IPS-NIHi11 (cell line): ENCODE measurements around the gene STAMBP.
"Not testable (repeated sequence)": the region's sequence is repeated elsewhere in the genome, so short reads cannot be mapped to it uniquely, and the experiment has no call there.

Experiments used
- DNase-seq: peaks from one replicate; pipeline ENCODE4 v3.0.0; 2012; ENCODE audit warnings: mixed read lengths, low spot score

STAMBP gene

DNA sequence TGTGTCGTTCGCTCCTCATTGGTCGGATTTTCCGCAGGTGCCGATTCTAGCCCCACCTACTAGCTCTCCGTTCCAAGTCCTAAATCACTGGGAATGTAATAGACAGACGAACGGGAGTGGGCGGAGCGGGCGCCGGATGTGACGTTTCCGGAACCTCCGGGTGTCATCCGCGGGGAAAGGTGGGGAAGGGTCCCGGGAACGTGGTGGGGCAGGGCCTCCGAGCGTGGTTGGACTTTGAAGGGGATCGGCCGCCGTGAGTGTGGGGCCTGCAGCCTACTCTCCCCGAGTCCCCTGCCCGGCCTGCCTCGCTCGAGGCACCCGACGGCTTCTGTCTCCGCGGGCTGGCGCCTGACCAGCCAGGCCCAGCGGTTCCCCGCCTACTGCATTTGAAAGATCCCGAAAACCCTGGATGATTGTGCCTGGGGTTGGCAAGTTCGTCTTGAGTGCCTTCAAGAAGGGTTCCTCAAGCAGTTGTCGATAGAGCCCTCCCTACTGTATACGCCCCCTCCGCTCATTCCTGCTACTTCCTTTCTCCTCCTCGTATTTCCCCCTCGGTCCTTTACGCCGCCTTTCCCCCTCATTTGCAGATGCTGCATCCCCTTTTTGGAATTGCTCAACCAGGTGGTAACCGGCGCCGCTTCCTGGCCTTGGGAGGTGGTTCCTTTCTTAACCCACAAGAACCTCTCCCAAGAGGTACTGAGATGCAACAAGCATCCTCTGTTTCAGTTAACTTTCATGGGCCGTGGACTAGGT, at the start of gene STAMBP:
STAMBP (plus strand) TSS at position 144 of the 753 bp plus-strand sequence. CDS start 1,896 bp downstream, outside the sequence.
- DNase-seq: peak; percentile 97

DNA sequence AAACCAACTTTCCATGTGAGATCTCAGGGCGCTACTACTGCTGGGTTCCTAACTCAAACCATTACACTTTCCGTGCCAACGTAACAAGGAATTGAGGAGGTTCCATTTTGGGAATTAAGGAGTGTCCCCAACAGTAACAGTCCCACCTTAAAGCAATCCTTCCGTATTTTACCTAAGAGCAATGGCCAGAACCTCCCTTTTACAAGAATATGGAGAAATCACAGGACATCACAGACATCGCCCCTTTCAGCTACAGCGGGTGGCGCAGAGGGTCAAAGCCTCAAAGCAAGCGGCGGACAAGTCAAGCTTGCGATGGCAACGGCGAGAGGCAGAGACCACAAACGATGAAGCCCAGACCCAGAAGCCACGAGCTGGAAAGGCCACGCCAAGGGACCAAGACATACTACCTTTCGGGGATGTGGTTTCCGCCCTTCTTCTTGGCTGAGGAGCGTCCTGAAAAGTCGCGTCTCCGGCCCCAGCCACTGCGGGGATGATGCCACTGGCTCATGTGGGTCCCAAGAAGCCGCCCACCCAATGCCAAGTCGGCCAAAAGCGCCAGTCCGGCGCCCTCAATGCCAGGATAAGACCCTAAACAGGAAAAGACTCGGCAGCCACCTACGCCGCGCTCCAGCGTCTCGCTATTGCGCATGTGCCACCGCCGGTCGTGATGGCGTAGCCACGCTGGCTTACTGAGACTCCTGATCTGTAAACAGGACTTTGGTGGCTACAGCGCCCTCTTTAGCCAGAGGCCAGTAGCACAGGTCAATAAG, 49.1 kb upstream of the STAMBP start, which contains the start of gene DUSP11:
DUSP11 (minus strand) TSS at position 637 of the 770 bp plus-strand sequence; CDS start at position 508, 129 bp downstream.
- DNase-seq: peak; percentile 96

DNA sequence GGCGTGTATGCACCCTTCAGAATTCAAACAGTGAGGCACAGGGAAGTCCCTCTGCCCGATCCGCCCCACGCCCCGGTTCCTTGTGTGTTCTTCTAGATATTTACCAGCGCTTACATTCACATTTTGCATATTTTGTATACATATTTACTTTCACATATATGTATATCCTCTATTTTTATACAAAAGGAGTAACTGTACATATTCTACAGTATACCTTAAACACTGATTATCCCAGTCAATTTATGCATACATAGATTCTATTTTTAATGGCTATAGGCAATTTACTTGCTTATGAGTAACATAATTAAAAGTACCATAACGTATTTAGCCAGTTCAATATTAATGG, 48.6 kb upstream of the STAMBP start:
- DNase-seq: no peak

DNA sequence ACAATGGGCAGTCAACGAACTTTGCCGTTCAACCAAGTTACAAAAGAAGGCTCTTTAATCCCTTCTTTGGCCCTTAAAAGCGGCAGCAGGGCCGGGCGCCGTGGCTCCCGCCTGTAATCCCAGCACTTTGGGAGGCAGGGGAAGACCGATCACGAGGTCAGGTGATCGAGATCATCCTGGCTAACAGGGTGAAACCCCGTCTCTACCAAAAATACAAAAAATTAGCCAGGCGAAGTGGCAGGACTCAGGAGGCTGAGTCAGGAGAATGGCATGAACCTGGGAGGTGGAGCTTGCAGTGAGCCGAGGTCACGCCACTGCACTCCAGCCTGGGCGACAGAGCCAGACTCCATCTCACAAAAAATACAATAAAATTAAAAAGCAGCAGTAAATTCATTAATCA, 45.4 kb upstream of the STAMBP start:
- not testable (repeated sequence) for DNase-seq

DNA sequence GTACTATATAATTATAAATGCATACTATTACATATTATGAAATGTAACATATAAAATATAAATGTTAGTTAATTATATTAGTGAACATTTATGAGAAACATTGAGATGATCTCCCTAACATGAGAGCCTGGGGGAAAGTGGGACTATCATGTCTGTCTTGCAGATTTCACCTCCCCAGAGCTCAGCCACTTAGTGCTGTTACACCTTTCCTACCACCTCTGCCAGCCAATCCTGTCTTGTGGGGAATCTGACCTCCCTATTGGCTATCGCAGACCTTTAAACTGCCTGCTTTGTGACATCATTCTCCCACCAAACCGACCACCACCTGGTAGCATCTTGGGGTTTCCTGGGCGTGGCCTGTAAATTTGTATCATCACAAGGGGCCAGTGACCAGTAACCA, 44.9 kb upstream of the STAMBP start, which contains the start of gene C2orf78:
C2orf78 (plus strand) TSS at position 301 of the 400 bp plus-strand sequence. CDS start 127 bp downstream, outside the sequence.
- not testable (repeated sequence) for DNase-seq

DNA sequence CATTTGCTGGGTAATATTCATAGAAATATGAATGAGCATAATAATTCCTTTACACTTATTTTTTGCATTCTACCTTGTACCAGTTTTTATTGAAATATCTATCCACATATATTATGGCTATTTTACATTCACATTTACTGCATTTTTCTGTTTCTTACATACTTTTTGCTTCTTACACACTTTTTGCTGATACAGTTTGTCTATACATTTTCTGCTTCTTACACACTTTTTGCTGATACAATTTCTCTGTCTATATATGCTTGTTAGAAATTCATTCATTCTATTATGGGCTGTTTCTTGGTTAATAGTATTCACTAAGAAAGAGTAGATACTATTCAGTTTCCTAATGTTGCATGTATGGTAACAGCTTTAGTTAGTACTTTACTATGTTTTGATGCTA, 16.9 kb upstream of the STAMBP start:
- DNase-seq: no peak

DNA sequence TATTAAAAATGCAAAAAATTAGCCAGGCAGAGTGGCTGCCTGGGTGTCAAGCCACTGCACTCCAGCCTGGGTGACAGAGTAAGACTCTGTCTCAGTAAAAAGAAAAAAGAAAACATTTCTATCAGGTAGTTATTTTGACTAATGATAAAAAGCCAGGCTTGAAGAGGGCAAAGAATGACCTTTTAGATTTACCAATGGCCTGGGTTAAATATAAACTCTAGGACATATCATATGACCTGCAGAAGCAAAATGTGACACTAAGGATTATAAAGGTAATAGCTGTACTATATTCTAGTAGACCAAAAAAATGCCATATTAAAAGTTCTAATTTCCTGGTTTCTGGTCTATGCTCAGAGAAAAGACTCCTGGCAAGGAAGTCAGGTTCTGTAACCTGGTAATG, 16.1 kb upstream of the STAMBP start:
- DNase-seq: no peak

DNA sequence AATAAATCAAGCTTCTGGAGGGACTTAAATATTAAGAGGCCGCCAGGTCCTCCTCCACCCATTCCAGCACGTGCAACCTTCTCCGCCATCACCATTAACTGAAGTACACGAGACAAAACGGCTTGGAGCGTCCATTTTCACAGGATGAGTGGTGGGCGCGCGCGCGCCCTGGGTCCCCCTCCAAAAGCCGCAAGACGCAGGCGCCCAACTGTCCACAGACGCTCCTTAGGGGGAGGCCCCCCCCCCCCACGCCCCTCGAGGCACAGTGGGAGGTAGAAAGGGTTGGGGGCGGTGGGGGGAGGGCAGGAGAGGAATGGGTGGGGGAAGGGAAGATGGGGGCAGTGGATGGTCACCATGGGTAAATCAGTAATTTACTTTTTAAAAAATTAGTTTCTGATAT, 10.5 kb upstream of the STAMBP start:
- no peak for DNase-seq

DNA sequence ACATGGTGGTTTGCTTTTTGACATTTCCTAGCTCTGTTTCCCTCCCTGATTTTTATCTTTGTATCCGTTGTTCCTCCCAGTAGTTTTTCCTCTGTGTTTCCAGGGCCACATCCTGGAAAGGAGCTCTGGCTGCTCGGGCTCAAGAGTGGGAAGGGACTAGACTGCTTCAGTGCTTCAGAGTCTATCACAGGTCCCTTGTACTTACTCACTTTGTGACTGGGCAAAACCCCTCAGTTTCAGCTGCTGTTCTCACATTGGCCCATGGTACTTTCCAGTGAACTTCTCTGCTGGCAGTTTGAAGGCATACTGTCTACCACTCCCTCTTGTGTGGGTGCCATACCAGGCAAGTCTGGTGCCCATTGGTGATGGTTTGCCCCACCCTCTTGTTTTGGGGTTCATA, 7.5 kb upstream of the STAMBP start:
- no peak for DNase-seq

DNA sequence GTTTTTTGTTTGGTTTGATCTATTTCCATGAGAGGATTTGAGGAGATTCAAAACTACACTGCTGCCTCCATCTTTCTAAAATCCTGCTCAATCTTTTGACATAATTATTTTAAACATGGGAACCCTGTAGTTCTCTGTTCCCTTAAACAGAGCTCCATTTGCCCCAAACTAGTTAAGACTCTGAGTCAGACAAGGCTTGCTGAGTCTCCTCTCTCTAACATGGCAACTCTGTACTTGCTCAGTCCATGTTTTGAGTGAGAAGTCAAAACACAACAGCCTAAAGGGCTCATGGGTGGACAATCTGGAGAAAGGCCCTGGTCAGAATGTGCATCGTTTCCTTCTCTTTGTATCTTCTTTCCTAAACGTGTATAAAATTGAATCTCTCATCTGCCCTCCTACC, 7.1 kb upstream of the STAMBP start:
- DNase-seq: no peak

DNA sequence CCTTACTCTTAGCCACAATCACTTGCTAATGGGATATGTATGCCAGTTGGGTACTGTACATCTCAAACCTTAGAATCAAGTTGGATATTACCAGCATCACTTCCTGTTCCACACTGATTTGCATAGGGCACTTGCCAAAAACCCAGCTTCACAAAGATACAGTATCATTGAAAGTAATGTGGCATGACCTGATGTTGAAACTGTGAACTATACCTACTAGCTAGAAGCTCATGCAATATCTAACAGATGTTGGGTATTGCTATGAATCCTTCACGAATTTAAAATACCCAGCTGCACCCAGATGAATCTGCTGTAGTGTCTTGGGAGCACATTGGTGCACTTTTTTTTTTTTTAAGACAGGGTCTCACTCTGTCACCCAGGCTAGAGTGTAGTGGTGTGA, 6.5 kb upstream of the STAMBP start:
- no peak for DNase-seq

DNA sequence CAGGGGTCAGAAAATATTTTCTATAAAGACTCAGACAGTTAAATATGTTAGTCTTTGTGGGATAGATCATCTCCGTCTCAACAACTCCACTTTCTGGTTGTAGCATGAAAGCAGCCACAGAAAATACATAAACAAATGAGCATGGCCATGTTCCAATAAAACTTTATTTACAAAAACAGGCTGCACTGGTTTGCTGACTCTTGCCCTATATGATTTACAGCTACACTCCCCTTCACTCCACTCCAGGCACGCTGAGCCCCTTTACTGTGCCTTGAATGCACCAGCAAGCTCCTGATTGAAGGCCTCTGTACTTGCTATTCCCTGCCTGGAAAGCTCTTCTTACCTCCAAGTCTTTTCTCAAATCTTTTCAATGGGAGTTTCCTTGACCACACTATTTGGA, 5.8 kb upstream of the STAMBP start:
- DNase-seq: no peak

DNA sequence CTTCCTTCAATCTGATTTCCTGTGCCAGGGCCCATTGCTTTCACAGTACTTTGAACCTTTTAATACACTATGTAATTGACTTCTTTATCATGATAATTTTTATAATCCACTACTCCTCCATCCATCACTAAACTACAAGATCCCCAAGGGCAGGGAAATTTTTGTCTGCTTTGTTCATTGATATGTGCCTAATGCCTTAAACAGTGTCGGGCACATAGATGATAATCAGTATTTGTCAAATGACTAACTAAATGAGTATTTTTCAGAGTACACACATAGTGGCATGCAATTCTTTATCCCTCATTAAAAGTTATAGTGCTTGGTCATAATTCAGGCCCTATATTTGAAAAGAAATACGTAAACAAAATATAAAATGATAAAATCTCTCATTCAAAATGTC, 5.3 kb upstream of the STAMBP start:
- no peak for DNase-seq

DNA sequence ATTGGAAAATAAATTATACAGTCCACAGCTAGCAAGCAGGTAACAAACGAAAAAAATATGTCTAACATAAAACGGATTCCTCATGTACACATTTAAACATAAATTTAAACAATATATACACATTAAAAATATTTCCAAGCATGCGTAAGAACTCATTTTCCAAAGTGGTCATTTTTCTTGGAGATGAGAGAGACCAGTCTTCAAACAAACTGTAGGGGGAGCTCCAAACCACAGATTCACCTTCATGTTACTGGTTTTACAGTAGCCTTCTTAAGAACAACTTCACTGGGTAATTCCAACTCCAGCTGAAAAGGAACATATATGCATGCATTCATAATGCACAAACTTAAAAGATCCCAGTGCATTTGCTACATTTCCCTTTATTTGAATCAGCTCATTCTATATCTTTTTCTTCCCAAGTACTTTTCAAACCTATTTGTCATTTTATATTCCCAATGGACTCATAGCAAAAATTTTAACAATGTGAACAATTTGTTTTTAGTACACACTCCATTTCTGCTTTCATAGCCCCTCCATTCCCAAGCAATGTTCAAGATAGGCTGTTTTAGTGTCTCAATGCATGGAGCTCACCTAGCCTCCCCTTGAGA, 4.7 kb upstream of the STAMBP start:
- peak; percentile 42 for DNase-seq

DNA sequence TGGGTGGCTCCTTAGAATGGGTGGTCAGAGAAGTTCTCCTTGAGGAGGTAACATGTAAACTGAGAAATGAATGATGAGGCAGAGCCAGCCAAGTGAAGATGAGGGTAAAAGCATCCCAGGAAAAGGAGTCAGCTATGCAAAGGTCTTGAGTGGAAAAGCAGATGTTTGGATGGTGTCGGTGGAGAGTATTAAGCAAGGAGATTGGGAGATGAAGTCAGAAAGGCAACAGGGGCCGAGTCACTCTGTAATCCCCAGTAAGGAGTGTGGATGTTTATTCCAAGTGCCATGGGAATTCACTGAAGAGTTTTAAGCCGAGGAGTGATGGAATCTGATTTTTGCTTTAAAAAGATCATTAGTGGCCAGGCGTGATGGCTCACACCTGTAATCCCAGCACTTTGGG, 3.4 kb upstream of the STAMBP start:
- DNase-seq: no peak

DNA sequence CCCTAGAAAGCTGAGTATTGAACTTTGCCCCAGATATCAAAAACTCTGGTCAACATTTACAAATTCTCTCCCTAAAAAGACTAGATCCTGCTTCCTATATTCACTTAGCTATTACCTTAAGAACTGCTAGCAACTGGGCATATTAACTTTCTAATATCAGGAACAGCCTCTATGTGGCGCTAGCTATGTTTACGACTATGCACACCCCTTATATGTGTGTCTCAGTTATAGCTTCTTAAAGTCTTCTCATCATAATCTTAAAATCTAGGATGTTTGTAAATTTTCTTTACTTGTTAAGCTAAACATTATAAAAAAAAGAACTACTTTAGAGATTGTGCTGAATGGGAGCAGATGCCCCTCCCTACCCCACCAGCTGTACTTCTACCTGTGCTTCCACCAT, 1.7 kb upstream of the STAMBP start:
- no peak for DNase-seq

DNA sequence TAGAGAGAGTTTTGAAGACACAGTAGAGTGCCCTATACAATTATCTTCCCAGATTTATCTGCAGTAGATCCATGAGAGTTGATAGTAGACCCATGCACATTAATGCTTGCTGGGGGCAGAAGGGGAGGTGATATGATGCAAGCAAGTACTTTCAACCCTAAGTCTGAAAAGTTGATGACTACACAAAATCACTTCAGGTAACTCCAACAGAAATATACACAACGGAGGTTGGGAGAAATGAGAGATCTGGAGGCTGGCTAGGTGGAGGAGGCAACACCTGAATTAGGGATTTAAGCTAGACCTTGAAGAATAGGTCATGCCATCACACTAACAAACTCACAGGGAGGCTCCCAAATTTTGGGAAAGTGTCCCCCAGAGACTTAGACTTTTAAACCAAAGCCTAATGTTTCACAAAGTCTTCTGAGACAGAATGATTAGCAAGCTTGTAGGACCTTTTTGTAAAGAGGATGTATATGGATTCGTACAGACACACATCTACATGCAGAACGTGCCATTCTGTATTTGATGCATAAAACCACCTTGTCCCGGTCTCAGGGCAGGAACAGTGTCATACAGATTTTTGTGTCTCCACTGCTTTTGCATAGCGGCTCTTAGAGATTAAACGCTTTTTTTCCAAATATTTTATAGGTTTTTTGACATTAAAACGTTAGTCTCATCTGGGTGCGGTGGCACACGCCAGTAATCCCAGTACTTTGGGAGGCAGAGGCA, 937 bp upstream of the STAMBP start:
- no peak for DNase-seq

DNA sequence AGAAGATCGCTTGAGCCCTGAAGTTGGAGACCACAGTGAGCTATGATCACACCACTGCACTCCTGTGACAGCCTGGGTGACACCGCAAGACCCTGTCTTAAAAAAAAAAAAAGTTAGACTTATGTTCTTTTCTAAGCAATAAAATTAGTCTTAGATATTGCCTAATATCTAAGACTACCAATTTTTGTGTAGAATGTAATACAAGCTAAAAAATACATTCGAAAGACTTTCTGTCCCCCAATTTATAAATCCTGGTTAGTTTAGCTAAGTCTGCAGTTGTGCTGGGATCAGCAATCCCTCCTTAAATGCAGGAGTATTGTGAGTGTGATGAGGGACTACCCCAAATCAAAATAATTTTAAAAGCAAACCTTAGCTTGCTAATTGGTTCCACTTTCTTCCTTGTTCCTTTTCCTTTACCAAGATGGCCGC, 358 bp upstream of the STAMBP start:
- DNase-seq: no peak

DNA sequence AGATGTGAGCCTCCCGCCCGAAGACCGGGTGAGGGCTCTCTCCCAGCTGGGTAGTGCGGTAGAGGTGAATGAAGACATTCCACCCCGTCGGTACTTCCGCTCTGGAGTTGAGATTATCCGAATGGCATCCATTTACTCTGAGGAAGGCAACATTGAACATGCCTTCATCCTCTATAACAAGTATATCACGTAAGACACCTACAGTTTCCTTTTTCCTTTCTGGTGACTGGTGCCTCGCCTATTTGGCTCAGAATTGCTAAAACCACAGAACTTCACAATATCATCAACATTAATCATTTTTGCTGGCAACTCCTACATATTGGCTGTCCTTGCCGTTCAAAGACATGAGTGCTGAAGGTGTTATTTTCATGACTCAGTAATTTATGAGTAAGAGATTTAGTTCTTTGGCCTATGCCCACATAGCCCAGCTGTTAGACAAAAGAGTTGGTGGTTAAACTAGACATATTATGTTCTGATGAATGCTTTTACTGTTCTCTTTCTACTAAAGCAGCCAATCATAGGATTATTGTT, 2.2 kb downstream of the STAMBP start:
- no peak for DNase-seq

DNA sequence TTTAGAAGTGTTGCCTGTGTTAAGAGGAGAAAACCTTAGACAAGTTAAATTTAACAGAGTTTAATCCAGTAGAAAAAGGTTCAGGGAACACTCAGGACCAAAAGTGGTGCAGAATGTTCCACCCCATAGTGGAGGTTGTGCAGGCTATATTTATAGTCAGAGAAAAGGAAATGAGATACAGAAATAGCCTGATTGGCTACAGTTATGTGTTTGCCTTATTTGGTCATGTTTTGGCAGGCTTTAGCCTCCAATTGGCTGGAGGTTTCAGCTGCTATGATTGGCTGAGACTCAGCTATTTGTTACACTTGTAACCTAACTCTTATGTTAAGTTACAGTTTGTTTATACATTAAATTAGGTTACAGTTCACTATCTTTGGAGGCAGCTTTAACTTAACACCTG, 4.2 kb downstream of the STAMBP start:
- DNase-seq: no peak

DNA sequence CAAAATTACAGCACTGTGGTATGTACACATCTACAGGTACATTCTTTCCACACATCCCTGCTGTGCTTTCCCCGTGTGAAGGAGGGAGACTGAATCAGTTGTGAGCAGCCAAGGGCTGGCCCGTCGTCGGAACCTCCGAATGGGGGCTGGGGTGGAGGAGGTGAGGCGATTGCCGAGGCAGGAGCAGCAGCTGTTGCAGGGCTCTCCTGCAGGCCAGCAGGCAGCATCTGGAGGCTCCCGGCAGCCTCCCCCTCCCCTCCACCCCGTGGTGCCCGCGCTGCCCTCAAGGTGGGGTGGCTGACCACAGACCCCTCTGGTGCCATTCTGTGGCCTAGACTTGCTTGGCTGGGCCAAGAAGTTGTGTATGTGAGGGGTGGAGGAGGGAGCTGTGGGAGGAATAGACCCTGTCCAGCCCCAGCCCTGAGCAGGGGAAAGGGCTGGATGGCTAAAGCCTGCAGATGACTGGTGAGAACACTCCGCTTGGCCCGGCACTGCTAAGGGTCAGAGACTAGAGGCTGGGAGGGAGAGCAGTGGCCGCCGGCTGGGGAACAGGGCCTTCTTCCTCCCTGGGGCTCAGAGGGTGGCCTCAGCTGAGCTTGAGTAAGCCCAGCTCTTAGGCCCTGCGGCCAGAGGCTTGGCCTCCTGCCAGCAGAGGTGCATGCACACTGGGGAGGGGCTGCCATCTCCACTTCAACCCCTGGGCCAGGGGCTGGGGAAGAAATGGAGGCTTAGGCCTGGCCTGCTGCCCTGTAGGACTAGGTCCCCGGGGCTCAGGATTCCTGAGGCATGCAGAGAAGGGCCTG, 7.6 kb downstream of the STAMBP start:
- DNase-seq: no peak
